GM19193 (cell line): ENCODE data around the gene RFX1.

Experiments
- POLR2A ChIP-seq: IDR thresholded peaks from 4 replicates; pipeline ENCODE4 v1.6.1; 2011; ENCODE audit not compliant: insufficient read depth, insufficient read length; ENCODE audit errors: extremely low read depth

The RFX1 gene

GRCh38 chr19:13959962-13960862, 45.9 kb downstream of the RFX1 start:
- TF ChIP-seq POLR2A, result no peak

- no peak for TF ChIP-seq POLR2A
Measured at GRCh38 chr19:13959141-13959961, 46.8 kb downstream of the RFX1 start.

GRCh38 chr19:13958043-13958442, 48.1 kb downstream of the RFX1 start:
- TF ChIP-seq POLR2A, result no peak

DNA sequence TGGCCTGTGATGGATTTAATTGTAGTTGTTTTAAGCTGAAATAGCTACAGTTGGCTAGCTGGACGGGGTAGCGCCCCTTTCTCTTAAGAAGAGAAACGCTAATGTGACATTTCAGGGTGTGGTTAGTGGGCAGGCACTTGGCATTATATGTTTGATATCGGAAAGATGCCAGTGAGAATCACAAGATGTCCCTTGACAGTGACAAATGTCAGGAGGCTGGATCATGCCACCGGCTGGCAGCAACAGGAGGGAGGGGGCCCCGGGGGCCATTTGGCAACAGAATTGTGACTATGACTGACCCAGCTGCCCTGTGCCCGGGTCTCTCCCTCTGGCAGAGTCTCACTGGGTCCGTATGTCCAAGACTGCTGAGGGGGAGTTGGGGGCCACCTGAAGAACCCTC, 49.1 kb downstream of the RFX1 start:
- TF ChIP-seq POLR2A, result no peak

GRCh38 chr19:13956365-13956744, 49.8 kb downstream of the RFX1 start:
- no peak for TF ChIP-seq POLR2A

DNA sequence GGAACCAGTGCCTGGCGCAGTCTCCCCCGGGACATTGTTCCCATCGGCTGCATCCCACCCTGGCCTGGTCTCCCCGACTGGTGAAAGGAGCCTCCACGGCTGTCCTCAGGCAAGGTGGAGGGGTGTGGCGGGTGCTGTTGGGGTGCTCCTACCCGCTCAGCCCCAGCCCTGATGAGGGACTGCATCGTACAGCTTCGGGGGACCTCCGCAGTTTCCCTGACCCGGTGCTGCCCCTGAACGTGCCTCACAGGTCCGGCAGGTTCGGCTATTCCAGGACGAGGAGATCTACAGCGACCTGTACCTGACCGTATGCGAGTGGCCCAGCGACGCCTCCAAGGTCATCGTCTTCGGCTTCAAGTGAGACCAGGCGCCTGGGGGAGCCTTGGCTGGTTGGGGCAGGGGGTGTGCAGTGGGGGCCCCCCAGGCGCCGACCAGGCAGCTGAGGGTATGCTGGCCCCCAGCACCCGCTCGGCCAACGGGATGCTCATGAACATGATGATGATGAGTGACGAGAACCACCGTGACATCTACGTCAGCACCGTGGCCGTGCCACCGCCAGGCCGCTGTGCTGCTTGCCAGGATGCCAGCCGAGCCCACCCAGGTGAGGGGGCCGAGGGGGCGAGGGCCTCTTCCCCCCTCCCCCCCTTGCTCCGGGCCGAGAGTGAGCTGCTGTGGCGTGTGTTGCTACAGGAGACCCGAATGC, 50.3 kb downstream of the RFX1 start:
- TF ChIP-seq POLR2A, result no peak

- no peak for TF ChIP-seq POLR2A
Measured at GRCh38 chr19:13954185-13954584, 51.9 kb downstream of the RFX1 start.

- no peak for TF ChIP-seq POLR2A
Measured at GRCh38 chr19:13952931-13953531, 53.1 kb downstream of the RFX1 start.

- peak; percentile 78 for TF ChIP-seq POLR2A
Measured at GRCh38 chr19:13952154-13952930, 53.8 kb downstream of the RFX1 start, which contains the start of gene DCAF15. TSS of gene DCAF15 (plus strand) at chr19:13952509. CDS start at chr19:13952513, 4 bp downstream.

GRCh38 chr19:13951799-13952153, 54.3 kb downstream of the RFX1 start:
- TF ChIP-seq POLR2A, result no peak

DNA sequence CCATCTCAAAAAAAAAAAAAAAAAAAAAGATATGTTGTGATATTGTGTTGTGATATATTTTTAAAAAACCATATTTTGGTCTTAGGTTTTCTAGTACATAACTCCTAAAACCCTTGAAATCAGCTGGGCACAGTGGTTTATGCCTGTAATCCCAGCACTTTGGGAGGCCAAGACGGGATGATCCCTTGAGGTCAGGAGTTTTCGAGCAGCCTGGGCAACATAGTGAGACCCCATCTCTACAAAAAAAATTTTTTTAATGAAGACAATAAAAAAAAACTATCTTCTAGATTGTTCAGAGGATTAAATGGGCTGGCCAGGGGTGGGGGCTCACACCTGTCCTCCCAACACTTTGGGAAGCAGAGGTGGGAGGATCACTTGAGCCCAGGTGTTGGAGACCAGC, 55.1 kb downstream of the RFX1 start:
- TF ChIP-seq POLR2A, result no peak

GRCh38 chr19:13946414-13946813, 59.7 kb downstream of the RFX1 start:
- TF ChIP-seq POLR2A, result no peak

DNA sequence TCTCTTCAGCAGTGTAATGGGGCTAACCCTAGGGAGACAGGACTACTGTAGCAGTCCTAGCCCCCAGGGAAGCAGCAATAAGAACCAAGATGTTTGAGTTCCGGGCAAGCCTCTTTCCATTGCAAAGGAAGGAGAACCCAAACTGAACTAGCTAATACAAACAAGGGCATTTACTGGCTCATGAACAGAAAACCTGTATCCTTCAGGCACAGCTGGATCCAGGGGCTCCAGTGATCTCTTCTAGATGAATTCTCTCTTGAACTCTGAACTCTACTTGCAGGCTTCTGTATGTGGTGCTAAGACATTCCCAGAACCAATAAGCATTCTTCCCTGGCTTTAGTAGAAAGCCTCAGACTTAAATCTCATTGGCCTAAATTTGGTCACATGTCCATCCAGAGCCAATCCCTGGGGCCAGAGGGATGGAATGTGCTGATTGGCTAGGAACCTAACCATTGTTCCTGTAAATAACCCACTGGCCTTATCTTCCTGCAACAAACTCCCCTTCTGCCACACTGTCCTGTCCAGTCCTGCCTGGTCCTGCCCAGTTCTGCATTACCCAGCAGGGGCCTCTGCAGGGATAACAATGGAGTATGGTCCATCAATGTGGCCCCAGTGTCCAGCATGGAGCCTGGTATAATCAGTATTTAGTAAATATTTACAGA, 64.0 kb downstream of the RFX1 start:
- no peak for TF ChIP-seq POLR2A
